H9 (cell line): ENCODE data around the gene IPO9. TPM values are rescaled to one million over a fixed set of nuclear protein-coding genes. Genes with fewer than 3 reads are reported as not detected.

Experiments
- DNase-seq: peaks from one replicate; pipeline ENCODE4 v3.0.0-alpha.2; 2017
- H2AFZ ChIP-seq: one replicate; pipeline ENCODE4 v1.6.1; 2013; ENCODE audit warnings: mild to moderate bottlenecking, low read length, control low read depth, moderate library complexity
- H2AK5ac ChIP-seq: 2 replicates; pipeline ENCODE4 v1.6.1; 2013; ENCODE audit warnings: low read length, control low read depth, mixed read lengths; ENCODE audit not compliant: insufficient read length
- H2BK120ac ChIP-seq: one replicate; pipeline ENCODE4 v1.6.1; 2013; ENCODE audit warnings: low read depth, mild to moderate bottlenecking, low read length, control low read depth, inconsistent platforms; ENCODE audit not compliant: poor library complexity, severe bottlenecking
- H2BK12ac ChIP-seq: 2 replicates; pipeline ENCODE4 v1.6.1; 2013; ENCODE audit warnings: low read length, control low read depth, mixed read lengths, low read depth; ENCODE audit not compliant: insufficient read length
- H2BK15ac ChIP-seq: 2 replicates; pipeline ENCODE4 v1.6.1; 2013; ENCODE audit warnings: low read depth, low read length, control low read depth
- H2BK20ac ChIP-seq: one replicate; pipeline ENCODE4 v1.6.1; 2013; ENCODE audit warnings: low read depth, mild to moderate bottlenecking, low read length, control low read depth, inconsistent platforms; ENCODE audit not compliant: poor library complexity, severe bottlenecking
- H2BK5ac ChIP-seq: 2 replicates; pipeline ENCODE4 v1.6.1; 2013; ENCODE audit warnings: low read length, control low read depth, mixed read lengths; ENCODE audit not compliant: insufficient read length
- H3K14ac ChIP-seq: 2 replicates; pipeline ENCODE4 v1.6.1; 2013; ENCODE audit warnings: low read length, control low read depth; ENCODE audit not compliant: insufficient read depth
- H3K18ac ChIP-seq: 2 replicates; pipeline ENCODE4 v1.6.1; 2013; ENCODE audit warnings: low read depth, mild to moderate bottlenecking, mixed read lengths, low read length, control low read depth; ENCODE audit not compliant: insufficient read length
- H3K23ac ChIP-seq: 2 replicates; pipeline ENCODE4 v1.6.1; 2013; ENCODE audit warnings: low read length, control low read depth, mixed read lengths, low read depth; ENCODE audit not compliant: insufficient read length
- H3K23me2 ChIP-seq: 2 replicates; pipeline ENCODE4 v1.6.1; 2013; ENCODE audit warnings: low read depth, mild to moderate bottlenecking, mixed read lengths, low read length, control low read depth; ENCODE audit not compliant: insufficient read length, poor library complexity, severe bottlenecking
- H3K27ac ChIP-seq: 2 replicates; pipeline ENCODE4 v1.5.1; 2013; ENCODE audit warnings: low read length, control low read depth, mixed read lengths, low read depth; ENCODE audit not compliant: insufficient read length
- H3K27me3 ChIP-seq: 2 replicates; pipeline ENCODE4 v1.6.1; 2013; ENCODE audit warnings: low read length, control low read depth, inconsistent platforms; ENCODE audit not compliant: insufficient read depth
- H3K4ac ChIP-seq: 2 replicates; pipeline ENCODE4 v1.6.1; 2013; ENCODE audit warnings: low read depth, mild to moderate bottlenecking, control low read depth, inconsistent platforms, low read length, moderate library complexity
- H3K4me1 ChIP-seq: 2 replicates; pipeline ENCODE4 v1.6.1; 2013; ENCODE audit warnings: low read length, control low read depth, inconsistent platforms; ENCODE audit not compliant: insufficient read depth
- H3K4me2 ChIP-seq: 2 replicates; pipeline ENCODE4 v1.6.1; 2013; ENCODE audit warnings: low read length, control low read depth, mixed read lengths; ENCODE audit not compliant: insufficient read length, insufficient read depth
- H3K56ac ChIP-seq: 2 replicates; pipeline ENCODE4 v1.6.1; 2013; ENCODE audit warnings: low read depth, mild to moderate bottlenecking, mixed read lengths, low read length, control low read depth; ENCODE audit not compliant: insufficient read length
- H3K79me1 ChIP-seq: 2 replicates; pipeline ENCODE4 v1.6.1; 2013; ENCODE audit warnings: low read depth, mild to moderate bottlenecking, moderate library complexity, low read length, control low read depth, inconsistent platforms; ENCODE audit not compliant: insufficient read depth, poor library complexity, severe bottlenecking
- H3K79me2 ChIP-seq: 2 replicates; pipeline ENCODE4 v1.6.1; 2013; ENCODE audit warnings: low read length, control low read depth, inconsistent platforms; ENCODE audit not compliant: insufficient read depth
- H3K9ac ChIP-seq: 2 replicates; pipeline ENCODE4 v1.6.1; 2013; ENCODE audit warnings: low read length, control low read depth, mixed read lengths; ENCODE audit not compliant: insufficient read length; ENCODE audit errors: extremely low read depth
- H3K9me3 ChIP-seq: one replicate; pipeline ENCODE4 v1.6.1; 2013; ENCODE audit warnings: low read depth, low read length, inconsistent platforms; ENCODE audit not compliant: control insufficient read depth
- H3T11ph ChIP-seq: one replicate; pipeline ENCODE4 v1.6.1; 2013; ENCODE audit warnings: mild to moderate bottlenecking, low read length, control low read depth, inconsistent platforms
- H4K20me1 ChIP-seq: one replicate; pipeline ENCODE4 v1.6.1; 2013; ENCODE audit not compliant: control insufficient read depth, insufficient read length, insufficient read depth
- H4K5ac ChIP-seq: 2 replicates; pipeline ENCODE4 v1.6.1; 2013; ENCODE audit warnings: low read depth, mild to moderate bottlenecking, mixed read lengths, low read length, control low read depth; ENCODE audit not compliant: insufficient read length
- H4K8ac ChIP-seq: replicated peaks from 2 replicates; pipeline ENCODE4 v1.6.1; 2013; ENCODE audit warnings: low read length, control low read depth, mixed read lengths, low read depth; ENCODE audit not compliant: insufficient read length
- H4K91ac ChIP-seq: 2 replicates; pipeline ENCODE4 v1.6.1; 2013; ENCODE audit warnings: low read depth, mild to moderate bottlenecking, moderate library complexity, mixed read lengths, low read length, control low read depth; ENCODE audit not compliant: insufficient read length
- H3K27ac Mint-ChIP-seq, 3 experiments: 2 replicates in 2 of 3; 3 replicates in 1 of 3; pipeline ENCODE4 v1.8.0; 2020 to 2021; ENCODE audit warnings: mixed read lengths in 3 of 3, mild to moderate bottlenecking in 1 of 3, moderate library complexity in 1 of 3
- H3K27me3 Mint-ChIP-seq: 2 replicates; pipeline ENCODE4 v1.8.0; 2021; ENCODE audit warnings: low read depth, mild to moderate bottlenecking, moderate library complexity, mixed read lengths
- H3K36me3 Mint-ChIP-seq, 3 experiments: 2 replicates in 2 of 3; 3 replicates in 1 of 3; pipeline ENCODE4 v1.8.0; 2020 to 2021; ENCODE audit warnings: low read depth in 3 of 3, mixed read lengths in 3 of 3; ENCODE audit not compliant: insufficient read depth in 1 of 3
- H3K4me1 Mint-ChIP-seq, 2 experiments: 2 replicates each; pipeline ENCODE4 v1.8.0; 2020; ENCODE audit warnings: mixed read lengths in 2 of 2
- H3K4me3 Mint-ChIP-seq, 2 experiments: 2 replicates in 1 of 2; 3 replicates in 1 of 2; pipeline ENCODE4 v1.8.0; 2020 to 2021; ENCODE audit warnings: mild to moderate bottlenecking in 2 of 2, mixed read lengths in 2 of 2, moderate library complexity in 1 of 2
- H3K9me3 Mint-ChIP-seq, 2 experiments: 2 replicates in 1 of 2; 3 replicates in 1 of 2; pipeline ENCODE4 v1.8.0; 2020; ENCODE audit warnings: mild to moderate bottlenecking in 2 of 2, mixed read lengths in 2 of 2, moderate library complexity in 1 of 2
- CTCF ChIP-seq: fragments of 200-600 bp; sonication (generic); conservative IDR thresholded peaks from 3 replicates; pipeline ENCODE4 v1.8.0; 2021; ENCODE audit warnings: antibody characterized with exemption, mild to moderate bottlenecking
- WGBS: extraction: QIAGEN DNeasy Blood & Tissue Kit; methylation state at CpG from one replicate; pipeline ENCODE4 v1.1.7; 2013; ENCODE audit warnings: missing lambda C conversion rate, low lambda C conversion rate, mixed read lengths; ENCODE audit not compliant: insufficient read length; ENCODE audit errors: extremely low coverage; 5-methylcytosine and 5-hydroxymethylcytosine counted together
- total RNA-seq: library from RNA; stranded (reverse); gene quantifications from 2 replicates; pipeline ENCODE4 v1.2.1, GENCODE V29; 2021

IPO9 gene
- total RNA-seq, 1 experiment from 2014 or later = 104 TPM

- H3K27ac Mint-ChIP-seq = no peak overlapping the region; a peak in 1 of 7 replicates
- WGBS = no CpG with 5 or more reads among the region's 6 CpGs
These were observed 56.6 kb downstream of the IPO9 start for GRCh38 chr1:201885531-201886075.

More at GRCh38 chr1:201885531-201886075, 56.6 kb downstream of the IPO9 start:
- Histone ChIP-seq H3K4ac (no peak overlapping the region), H3K9ac (no peak overlapping the region), H2BK12ac (no peak overlapping the region), H4K91ac (no peak overlapping the region), H3K4me1 (peaks cover 2% of the 10 kb centered on the region; the same call in 1 of the 2 replicates), H2BK20ac (no peak overlapping the region), H2BK15ac (no peak overlapping the region), H3K27ac (no peak overlapping the region), H3K79me2 (no peaks in the 10 kb centered on the region), H2BK120ac (no peak overlapping the region), H3K23me2 (peaks cover 5% of the 10 kb centered on the region), H2BK5ac (no peak overlapping the region), H3T11ph (no peak overlapping the region), H3K9me3 (no peaks in the 10 kb centered on the region), H3K4me2 (no peak overlapping the region), H3K14ac (no peak overlapping the region), H3K23ac (no peak overlapping the region), H3K79me1 (no peaks in the 10 kb centered on the region), H2AFZ (no peak overlapping the region), H3K56ac (no peak overlapping the region), H3K18ac (no peak overlapping the region), H4K8ac (no peak overlapping the region), H4K5ac (no peak overlapping the region), H2AK5ac (no peak overlapping the region), H3K27me3 (no peaks in the 10 kb centered on the region), H4K20me1 (no peaks in the 10 kb centered on the region)
- Mint-ChIP-seq H3K4me1 (peaks cover 36 to 37% of the 10 kb centered on the region in 2 experiments), H3K9me3 (no peaks in the 10 kb centered on the region), H3K36me3 (no peaks in the 10 kb centered on the region), H3K4me3 (no peak overlapping the region), H3K27me3 (peaks cover 15% of the 10 kb centered on the region)
- TF ChIP-seq CTCF = no peak
- no peak for DNase-seq
